Natural killer cell (primary cell): ENCODE measurements around the gene SLC36A2. TPM values are rescaled to one million over a fixed set of nuclear protein-coding genes. Genes with fewer than 3 reads are reported as not detected.
"Not testable (repeated sequence)": the region's sequence is repeated elsewhere in the genome, so short reads cannot be mapped to it uniquely, and the experiment has no call there.

Source experiments
- ATAC-seq, 3 donors: fragments of 150-1000 bp in 2 of 3; fragments of 200-7000 bp in 1 of 3; cut with Tn5 transposase; 1 replicate in 1 of 3; 2 replicates in 2 of 3; pipeline ENCODE4 v1.10.0; 2021; ENCODE audit warnings: mild to moderate bottlenecking in 2 of 3, moderate library complexity in 2 of 3
- DNase-seq, 2 donors: peaks; one replicate each; pipeline versions ENCODE4 v3.0.0 to v3.0.0-alpha.2; 2013 to 2021; ENCODE audit warnings: mixed read lengths in 1 of 2
- H3K27ac ChIP-seq: one replicate; pipeline ENCODE4 v1.5.1; 2013; ENCODE audit warnings: mild to moderate bottlenecking, low read length
- H3K27me3 ChIP-seq: one replicate; pipeline ENCODE4 v1.6.1; 2013; ENCODE audit warnings: low read length; ENCODE audit not compliant: control insufficient read depth, insufficient read depth
- H3K36me3 ChIP-seq: one replicate; pipeline ENCODE4 v1.6.1; 2013; ENCODE audit warnings: low read length; ENCODE audit not compliant: control insufficient read depth, insufficient read depth
- H3K4me1 ChIP-seq: one replicate; pipeline ENCODE4 v1.6.1; 2013; ENCODE audit warnings: low read length; ENCODE audit not compliant: control insufficient read depth, insufficient read depth
- H3K4me3 ChIP-seq: one replicate; pipeline ENCODE4 v1.5.1; 2013; ENCODE audit warnings: low read length
- H3K9me3 ChIP-seq: one replicate; pipeline ENCODE4 v1.6.1; 2013; ENCODE audit warnings: low read length; ENCODE audit not compliant: control insufficient read depth, insufficient read depth
- H3K27ac Mint-ChIP-seq, 2 donors: one replicate each; pipeline ENCODE4 v1.8.0; 2022; ENCODE audit warnings: mild to moderate bottlenecking in 2 of 2, mixed read lengths in 2 of 2, moderate library complexity in 1 of 2
- H3K27me3 Mint-ChIP-seq, 2 donors: one replicate each; pipeline ENCODE4 v1.8.0; 2022; ENCODE audit warnings: low read depth in 2 of 2, mixed read lengths in 2 of 2
- H3K36me3 Mint-ChIP-seq: one replicate; pipeline ENCODE4 v1.8.0; 2022; ENCODE audit warnings: mixed read lengths
- H3K4me1 Mint-ChIP-seq, 2 donors: one replicate each; pipeline ENCODE4 v1.8.0; 2022; ENCODE audit warnings: mixed read lengths in 2 of 2
- H3K4me3 Mint-ChIP-seq: one replicate; pipeline ENCODE4 v1.8.0; 2022; ENCODE audit warnings: mild to moderate bottlenecking, moderate library complexity, mixed read lengths
- H3K9me3 Mint-ChIP-seq, 2 donors: one replicate each; pipeline ENCODE4 v1.8.0; 2022; ENCODE audit warnings: mixed read lengths in 2 of 2
- WGBS: methylation state at CpG from one replicate; pipeline ENCODE4 v1.1.7; 2013; ENCODE audit warnings: missing lambda C conversion rate; ENCODE audit not compliant: insufficient coverage; 5-methylcytosine and 5-hydroxymethylcytosine counted together
- intact Hi-C: fragments of 100-400 bp; cut with micrococcal nuclease; formaldehyde crosslinking; loops from one replicate; pipeline ENCODE4 v1.14.2; 2022
- total RNA-seq, 4 donors: library from RNA; stranded (reverse); fragments of 120-200 nt in 1 of 4; gene quantifications; one replicate each; pipeline versions ENCODE4 v1.2.3 to v1.2.4, GENCODE V29; 2013 to 2022
- TF ChIP-seq, protein P1 (sequence below): fragments of 200-600 bp; IDR thresholded peaks from one replicate; pipeline ENCODE4 v1.8.0; 2022; ENCODE audit warnings: antibody characterized with exemption

Gene SLC36A2
- total RNA-seq, 3 donors from 2014 or later (not counting 1 experiment from before 2014, with no cell fraction given), result not detected

DNA sequence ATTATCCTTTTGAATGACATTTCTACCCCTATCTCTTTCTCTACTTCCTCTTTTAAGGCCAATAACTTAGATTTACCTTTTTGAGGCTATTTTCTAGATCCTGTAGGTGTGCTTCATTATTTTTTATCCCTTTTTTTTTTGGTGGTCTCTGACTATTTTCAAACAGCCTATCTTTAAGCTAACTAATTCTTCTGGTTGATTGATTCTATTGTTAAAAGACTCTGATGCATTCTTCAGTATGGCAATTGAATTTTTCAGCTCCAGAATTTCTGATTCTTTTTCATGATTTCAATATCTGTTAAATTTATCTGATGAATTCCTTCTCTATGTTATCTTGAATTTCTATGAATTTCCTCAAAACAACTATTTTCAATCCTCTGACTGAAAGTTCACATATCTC lies 36.4 kb downstream of the SLC36A2 start:
- intact Hi-C loops, result no loop called here

DNA sequence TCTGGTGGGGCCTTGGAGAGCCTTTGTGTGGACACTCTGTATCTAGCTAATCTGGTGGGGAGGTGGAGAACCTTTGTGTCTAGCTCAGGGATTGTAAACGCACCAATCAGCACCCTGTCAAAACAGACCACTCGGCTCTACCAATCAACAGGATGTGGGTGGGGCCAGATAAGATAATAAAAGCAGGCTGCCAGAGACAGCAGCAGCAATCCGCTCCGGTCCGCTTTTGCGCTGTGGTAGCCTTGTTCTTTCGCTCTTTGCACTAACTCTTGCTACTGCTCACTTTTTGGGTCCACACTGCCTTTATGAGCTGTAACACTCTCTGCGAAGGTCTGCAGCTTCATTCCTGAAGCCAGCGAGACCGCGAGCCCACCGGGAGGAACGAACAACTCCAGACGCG lies 37.5 kb downstream of the SLC36A2 start:
- H3K9me3 ChIP-seq, H3K36me3 Mint-ChIP-seq, H3K27ac Mint-ChIP-seq, intact Hi-C loops, H3K4me1 Mint-ChIP-seq, H3K4me3 ChIP-seq, H3K27ac ChIP-seq, ATAC-seq, DNase-seq, H3K27me3 ChIP-seq, H3K4me1 ChIP-seq, H3K9me3 Mint-ChIP-seq, H3K36me3 ChIP-seq, H3K4me3 Mint-ChIP-seq: not testable (repeated sequence)
- H3K27me3 Mint-ChIP-seq, result peaks cover 17 to 27% of the 10 kb centered on the region in 2 donors
- 94% methylated on average over 14 of the region's 15 CpGs for whole genome bisulfite sequencing

More for the DNA sequence above, 36.4 kb downstream of the SLC36A2 start:
- H3K27me3 ChIP-seq, result peaks cover 4% of the 10 kb centered on the region
- H3K4me3 ChIP-seq, result no peak overlapping the region
- H3K27me3 Mint-ChIP-seq, result peaks cover 17 to 27% of the 10 kb centered on the region in 2 donors
- H3K4me3 Mint-ChIP-seq, result no peak overlapping the region
- H3K4me1 ChIP-seq, result no peaks in the 10 kb centered on the region
- H3K4me1 Mint-ChIP-seq, result no peaks in the 10 kb centered on the region
- H3K36me3 ChIP-seq, result no peaks in the 10 kb centered on the region
- H3K36me3 Mint-ChIP-seq, result peaks cover 10% of the 10 kb centered on the region
- TF ChIP-seq, protein P1, sequence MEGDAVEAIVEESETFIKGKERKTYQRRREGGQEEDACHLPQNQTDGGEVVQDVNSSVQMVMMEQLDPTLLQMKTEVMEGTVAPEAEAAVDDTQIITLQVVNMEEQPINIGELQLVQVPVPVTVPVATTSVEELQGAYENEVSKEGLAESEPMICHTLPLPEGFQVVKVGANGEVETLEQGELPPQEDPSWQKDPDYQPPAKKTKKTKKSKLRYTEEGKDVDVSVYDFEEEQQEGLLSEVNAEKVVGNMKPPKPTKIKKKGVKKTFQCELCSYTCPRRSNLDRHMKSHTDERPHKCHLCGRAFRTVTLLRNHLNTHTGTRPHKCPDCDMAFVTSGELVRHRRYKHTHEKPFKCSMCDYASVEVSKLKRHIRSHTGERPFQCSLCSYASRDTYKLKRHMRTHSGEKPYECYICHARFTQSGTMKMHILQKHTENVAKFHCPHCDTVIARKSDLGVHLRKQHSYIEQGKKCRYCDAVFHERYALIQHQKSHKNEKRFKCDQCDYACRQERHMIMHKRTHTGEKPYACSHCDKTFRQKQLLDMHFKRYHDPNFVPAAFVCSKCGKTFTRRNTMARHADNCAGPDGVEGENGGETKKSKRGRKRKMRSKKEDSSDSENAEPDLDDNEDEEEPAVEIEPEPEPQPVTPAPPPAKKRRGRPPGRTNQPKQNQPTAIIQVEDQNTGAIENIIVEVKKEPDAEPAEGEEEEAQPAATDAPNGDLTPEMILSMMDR, result no peak
- H3K9me3 ChIP-seq, result no peaks in the 10 kb centered on the region
- DNase-seq (no peak), ATAC-seq (no peak)
- H3K9me3 Mint-ChIP-seq, result peaks cover 5 to 8% of the 10 kb centered on the region in 2 donors
- no peak overlapping the region for H3K27ac ChIP-seq
- no peak overlapping the region for H3K27ac Mint-ChIP-seq

DNA sequence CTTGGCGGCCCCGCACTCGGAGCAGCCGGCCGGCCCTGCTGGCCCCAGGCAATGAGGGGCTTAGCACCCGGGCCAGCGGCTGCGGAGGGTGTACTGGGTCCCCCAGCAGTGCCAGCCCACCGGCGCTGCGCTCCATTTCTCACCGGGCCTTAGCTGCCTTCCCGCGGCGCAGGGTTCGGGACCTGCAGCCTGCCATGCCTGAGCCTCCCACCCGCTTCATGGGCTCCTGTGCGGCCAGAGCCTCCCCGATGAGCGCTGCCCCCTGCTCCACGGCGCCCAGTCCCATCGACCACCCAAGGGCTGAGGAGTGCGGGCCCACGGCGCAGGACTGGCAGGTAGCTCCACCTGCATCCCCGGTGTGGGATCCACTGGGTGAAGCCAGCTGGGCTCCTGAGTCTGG lies 38.1 kb downstream of the SLC36A2 start:
- H3K36me3 Mint-ChIP-seq, DNase-seq, H3K36me3 ChIP-seq, H3K27me3 ChIP-seq, ATAC-seq, H3K27ac Mint-ChIP-seq, H3K27ac ChIP-seq, intact Hi-C loops, H3K4me3 ChIP-seq, H3K9me3 Mint-ChIP-seq, H3K4me3 Mint-ChIP-seq, H3K4me1 Mint-ChIP-seq, H3K9me3 ChIP-seq, H3K4me1 ChIP-seq: not testable (repeated sequence)
- H3K27me3 Mint-ChIP-seq, result peaks cover 19 to 27% of the 10 kb centered on the region in 2 donors
- WGBS, result 97% methylated on average over 27 of the region's 27 CpGs

DNA sequence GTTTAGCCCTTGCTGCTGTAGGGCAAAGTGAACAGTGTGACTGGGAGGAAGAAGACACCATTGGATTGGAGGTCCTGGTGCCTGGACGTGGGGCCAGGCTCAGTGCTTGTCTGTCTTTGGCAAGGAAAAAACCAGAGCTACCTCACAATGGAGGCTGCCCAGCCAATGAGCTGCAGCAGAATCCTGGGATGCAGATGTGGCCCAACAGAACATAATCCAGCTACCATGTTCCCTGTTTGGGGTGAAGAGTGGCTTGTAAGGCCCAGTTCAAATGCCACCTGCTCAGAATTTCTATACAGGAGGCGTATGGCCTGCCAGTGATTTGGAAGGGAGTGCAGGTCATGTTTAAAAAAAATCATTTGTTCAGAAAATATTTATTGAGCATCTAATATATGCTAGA lies 43.7 kb downstream of the SLC36A2 start, which contains the start of gene SLC36A3:
TSS of gene SLC36A3 (minus strand) at position 101 of the 400 bp plus-strand sequence. CDS start 412 bp downstream, outside the sequence.
- no peak within 1 kb of the TSS for H3K4me3 Mint-ChIP-seq
- intact Hi-C loops, result no loop called here

More for the DNA sequence above, 43.7 kb downstream of the SLC36A2 start, which contains the start of gene SLC36A3:
- no peak for ATAC-seq
- Mint-ChIP-seq H3K9me3 (no peaks in the 10 kb centered on the region), H3K36me3 (no peaks in the 10 kb centered on the region), H3K27me3 (peaks cover 23% of the 10 kb centered on the region in 2 donors), H3K27ac (no peak within 1 kb of the TSS), H3K4me1 (no peaks in the 10 kb centered on the region)
- TF ChIP-seq, protein P1, result no peak
- Histone ChIP-seq H3K36me3 (no peaks in the 10 kb centered on the region), H3K4me3 (no peak within 1 kb of the TSS), H3K9me3 (no peaks in the 10 kb centered on the region), H3K27ac (no peak within 1 kb of the TSS), H3K4me1 (no peaks in the 10 kb centered on the region), H3K27me3 (peaks cover 2% of the 10 kb centered on the region)
- 85% methylated on average over 2 of the region's 2 CpGs for WGBS
- DNase-seq, result no peak
